Lower leg skin (tissue), 3 donors: Measurements from ENCODE around the gene CORO2A.

Experiments
- POLR2A ChIP-seq, 2 donors: fragments of 450-650 bp; IDR thresholded peaks; one replicate each; pipeline ENCODE4 v1.6.1; 2016 to 2017; ENCODE audit warnings: antibody characterized with exemption in 2 of 2, mild to moderate bottlenecking in 1 of 2, moderate library complexity in 1 of 2
- TF ChIP-seq, protein P1 (sequence below), 3 donors: fragments of 450-650 bp; IDR thresholded peaks; one replicate each; pipeline ENCODE4 v1.5.1; 2016; ENCODE audit warnings: antibody characterized with exemption in 3 of 3, mild to moderate bottlenecking in 3 of 3, moderate library complexity in 2 of 3

DNA sequence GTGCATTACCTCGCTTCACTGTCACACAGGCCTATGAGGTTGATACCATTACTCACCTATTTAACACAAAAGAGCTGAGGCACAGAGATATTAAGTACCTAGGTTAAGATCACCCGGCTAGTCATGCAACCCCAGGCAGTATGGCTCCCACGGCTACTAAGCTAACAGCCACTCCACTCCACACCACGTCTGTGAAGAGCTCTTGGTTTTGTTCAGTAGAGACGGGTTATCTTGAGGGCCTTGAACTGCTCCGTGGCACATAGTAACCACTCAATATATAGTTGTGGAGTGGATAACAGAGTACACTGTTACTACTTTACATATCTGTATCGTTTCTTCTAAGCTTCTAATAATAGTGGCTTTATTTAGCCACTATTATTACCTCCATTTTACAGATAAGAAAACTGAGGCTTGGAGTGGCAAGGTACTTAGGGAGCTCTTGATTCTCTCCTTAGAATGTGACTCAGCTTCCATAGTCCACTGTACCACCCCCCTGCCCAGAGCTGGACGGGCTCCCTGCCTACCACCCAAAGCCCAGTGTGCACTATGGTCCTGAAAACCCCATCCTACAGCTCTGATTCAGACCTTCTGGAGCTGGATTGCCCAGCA lies 1.0 kb upstream of the CORO2A start:
- TF ChIP-seq, protein P1, sequence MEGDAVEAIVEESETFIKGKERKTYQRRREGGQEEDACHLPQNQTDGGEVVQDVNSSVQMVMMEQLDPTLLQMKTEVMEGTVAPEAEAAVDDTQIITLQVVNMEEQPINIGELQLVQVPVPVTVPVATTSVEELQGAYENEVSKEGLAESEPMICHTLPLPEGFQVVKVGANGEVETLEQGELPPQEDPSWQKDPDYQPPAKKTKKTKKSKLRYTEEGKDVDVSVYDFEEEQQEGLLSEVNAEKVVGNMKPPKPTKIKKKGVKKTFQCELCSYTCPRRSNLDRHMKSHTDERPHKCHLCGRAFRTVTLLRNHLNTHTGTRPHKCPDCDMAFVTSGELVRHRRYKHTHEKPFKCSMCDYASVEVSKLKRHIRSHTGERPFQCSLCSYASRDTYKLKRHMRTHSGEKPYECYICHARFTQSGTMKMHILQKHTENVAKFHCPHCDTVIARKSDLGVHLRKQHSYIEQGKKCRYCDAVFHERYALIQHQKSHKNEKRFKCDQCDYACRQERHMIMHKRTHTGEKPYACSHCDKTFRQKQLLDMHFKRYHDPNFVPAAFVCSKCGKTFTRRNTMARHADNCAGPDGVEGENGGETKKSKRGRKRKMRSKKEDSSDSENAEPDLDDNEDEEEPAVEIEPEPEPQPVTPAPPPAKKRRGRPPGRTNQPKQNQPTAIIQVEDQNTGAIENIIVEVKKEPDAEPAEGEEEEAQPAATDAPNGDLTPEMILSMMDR (IDR thresholded peaks at IDR 0.05) = no peak
- TF ChIP-seq POLR2A (IDR thresholded peaks at IDR 0.05) = no peak
